ENCODE results near the gene CYB5R4. TPM values are rescaled to one million over a fixed set of nuclear protein-coding genes. Genes with fewer than 3 reads are reported as not detected.

CYB5R4 gene
- total RNA-seq, 1 donor from 2014 or later: 13.0 TPM

- TF ChIP-seq CTCF (IDR thresholded peaks at IDR 0.05): no peak
- H3K9me3 Mint-ChIP-seq (ENCODE audit: low read depth): peaks cover 34% of the 10 kb centered on the region
- peaks cover 36% of the 10 kb centered on the region for H3K36me3 Mint-ChIP-seq (ENCODE audit: low read depth)
- H3K4me1 Mint-ChIP-seq (ENCODE audit: low read depth): peaks cover 5% of the 10 kb centered on the region
- H3K27ac Mint-ChIP-seq (ENCODE audit: unreplicated experiment): no peak overlapping the region
- no peak for DNase-seq (ENCODE audit: low spot score)
- no peaks in the 10 kb centered on the region for H3K27me3 Mint-ChIP-seq (ENCODE audit: low read depth)
- H3K4me3 Mint-ChIP-seq (ENCODE audit: unreplicated experiment): no peak overlapping the region
These were observed 107.0 kb downstream of the CYB5R4 start for GRCh38 chr6:83966539-83966938.

GRCh38 chr6:83970582-83970981 is 111.1 kb downstream of the CYB5R4 start:
- no peak for TF ChIP-seq CTCF (IDR thresholded peaks at IDR 0.05)
- Mint-ChIP-seq H3K36me3 (ENCODE audit: low read depth) (peaks cover 15% of the 10 kb centered on the region), H3K4me1 (ENCODE audit: low read depth) (peaks cover 5% of the 10 kb centered on the region), H3K27me3 (ENCODE audit: low read depth) (no peaks in the 10 kb centered on the region), H3K9me3 (ENCODE audit: low read depth) (peaks cover 27% of the 10 kb centered on the region), H3K27ac (ENCODE audit: unreplicated experiment) (no peak overlapping the region), H3K4me3 (ENCODE audit: unreplicated experiment) (no peak overlapping the region)
- no peak for DNase-seq (ENCODE audit: low spot score)

GRCh38 chr6:83974409-83975050 is 115.0 kb downstream of the CYB5R4 start:
- Mint-ChIP-seq H3K4me1 (ENCODE audit: low read depth) (peaks cover 19% of the 10 kb centered on the region), H3K27ac (ENCODE audit: unreplicated experiment) (no peak overlapping the region), H3K36me3 (ENCODE audit: low read depth) (peaks cover 4% of the 10 kb centered on the region), H3K4me3 (ENCODE audit: unreplicated experiment) (no peak overlapping the region), H3K9me3 (ENCODE audit: low read depth) (peaks cover 8% of the 10 kb centered on the region), H3K27me3 (ENCODE audit: low read depth) (no peaks in the 10 kb centered on the region)
- TF ChIP-seq CTCF (IDR thresholded peaks at IDR 0.05): no peak
- no peak for DNase-seq (ENCODE audit: low spot score)

GRCh38 chr6:83976037-83976755 is 116.7 kb downstream of the CYB5R4 start:
- Mint-ChIP-seq H3K36me3 (ENCODE audit: low read depth) (peaks cover 3% of the 10 kb centered on the region), H3K4me3 (ENCODE audit: unreplicated experiment) (no peak overlapping the region), H3K9me3 (ENCODE audit: low read depth) (peaks cover 14% of the 10 kb centered on the region), H3K27me3 (ENCODE audit: low read depth) (no peaks in the 10 kb centered on the region), H3K4me1 (ENCODE audit: low read depth) (peaks cover 14% of the 10 kb centered on the region), H3K27ac (ENCODE audit: unreplicated experiment) (no peak overlapping the region)
- TF ChIP-seq CTCF (IDR thresholded peaks at IDR 0.05): no peak
- no peak for DNase-seq (ENCODE audit: low spot score)

- no peak for DNase-seq (ENCODE audit: low spot score)
- Mint-ChIP-seq H3K27ac (ENCODE audit: unreplicated experiment) (no peak overlapping the region), H3K4me1 (ENCODE audit: low read depth) (peaks cover 14% of the 10 kb centered on the region), H3K4me3 (ENCODE audit: unreplicated experiment) (no peak overlapping the region), H3K27me3 (ENCODE audit: low read depth) (no peaks in the 10 kb centered on the region), H3K9me3 (ENCODE audit: low read depth) (peaks cover 14% of the 10 kb centered on the region), H3K36me3 (ENCODE audit: low read depth) (peaks cover 3% of the 10 kb centered on the region)
- TF ChIP-seq CTCF (IDR thresholded peaks at IDR 0.05): no peak
These were observed 117.4 kb downstream of the CYB5R4 start for GRCh38 chr6:83976871-83977270.
